HG02642 (cell line): ENCODE measurements around the gene GALE.
"Not testable (repeated sequence)": the region's sequence is repeated elsewhere in the genome, so short reads cannot be mapped to it uniquely, and the experiment has no call there.

Experiments
- ATAC-seq: cut with Tn5 transposase; IDR thresholded peaks from one replicate; pipeline ENCODE4 v1.9.1; 2021; ENCODE audit warnings: mild to moderate bottlenecking; ENCODE audit not compliant: unreplicated experiment, poor library complexity

GALE gene

GRCh38 chr1:23793861-23794731, 6.5 kb downstream of the GALE start:
- no peak for ATAC-seq

DNA sequence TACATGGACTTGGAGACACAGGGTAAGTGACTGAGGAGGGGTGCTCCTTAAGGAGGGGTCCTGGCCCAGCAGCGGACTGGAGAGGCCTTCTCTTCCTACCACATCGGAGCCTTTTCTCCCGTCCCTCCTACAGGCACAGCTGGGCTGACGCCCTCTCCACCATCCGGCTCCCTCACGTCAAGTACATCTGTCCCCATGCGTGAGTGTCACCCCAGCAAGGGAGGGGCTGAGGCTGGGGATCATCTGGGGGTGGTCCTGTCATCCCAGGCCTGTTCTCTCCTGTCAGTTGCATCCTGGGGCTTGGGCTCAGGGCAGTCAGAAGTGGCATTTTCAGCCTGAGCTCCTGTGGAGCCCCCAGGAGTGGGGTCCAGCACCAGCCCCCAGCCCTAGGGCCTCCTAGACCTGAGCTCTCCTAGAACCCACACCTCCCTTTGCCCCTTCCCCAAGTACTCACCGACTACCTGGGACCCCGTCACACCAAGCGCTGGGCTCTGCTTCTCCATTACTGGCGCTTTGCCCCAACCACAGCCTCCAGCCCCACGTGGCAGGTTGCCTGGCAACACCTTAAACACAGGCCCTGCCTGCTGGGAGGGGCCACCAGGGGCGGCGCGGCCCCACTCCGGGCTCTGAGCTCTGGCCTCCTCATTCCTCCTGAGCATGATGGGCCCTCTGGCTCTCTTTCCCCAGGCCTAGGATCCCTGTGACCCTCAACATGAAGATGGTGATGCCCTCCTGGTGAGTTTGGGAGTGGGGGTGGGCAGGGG, 7.4 kb downstream of the GALE start:
- no peak for ATAC-seq

DNA sequence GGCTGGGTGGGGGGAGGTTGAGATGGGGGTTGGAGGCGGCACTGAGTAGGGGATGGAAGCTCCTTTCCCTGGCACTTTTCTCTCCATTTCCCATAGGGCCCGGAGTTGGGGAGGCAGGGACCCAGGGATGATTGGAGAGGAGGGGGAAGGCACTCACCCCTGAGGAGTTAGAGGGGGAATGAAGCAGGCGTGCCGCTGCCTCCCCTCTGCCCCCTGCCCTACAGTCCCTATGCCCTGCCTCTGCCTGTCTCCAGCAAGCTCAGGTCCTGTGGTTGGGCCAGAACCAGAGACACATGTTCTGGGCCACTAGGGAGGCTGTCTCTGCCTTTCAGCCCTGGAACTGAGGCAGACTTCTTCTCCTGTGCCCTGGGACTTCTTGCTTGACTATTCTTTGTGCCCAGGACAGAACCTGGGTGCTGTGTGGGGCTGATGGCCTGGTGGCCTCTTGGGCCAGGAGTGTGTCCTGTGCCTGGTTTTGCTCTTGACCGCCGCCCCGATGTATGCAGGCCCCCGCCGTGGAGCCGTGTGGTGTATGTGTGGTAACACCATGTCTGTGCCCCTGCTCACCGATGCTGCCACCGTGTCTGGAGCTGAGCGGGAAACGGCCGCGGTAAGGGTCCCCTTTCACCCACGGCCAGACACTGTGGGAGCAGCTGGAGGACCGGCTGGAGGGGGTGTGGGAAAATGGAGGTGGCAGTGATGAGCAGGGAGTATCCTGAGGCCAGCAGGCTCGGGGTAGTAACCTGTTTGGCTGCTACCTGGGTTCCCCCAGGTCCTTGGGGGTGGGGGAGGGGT, 8.2 kb downstream of the GALE start:
- no peak for ATAC-seq

- peak; percentile 3 for ATAC-seq
Observed at GRCh38 chr1:23791516-23792047, 9.0 kb downstream of the GALE start.

DNA sequence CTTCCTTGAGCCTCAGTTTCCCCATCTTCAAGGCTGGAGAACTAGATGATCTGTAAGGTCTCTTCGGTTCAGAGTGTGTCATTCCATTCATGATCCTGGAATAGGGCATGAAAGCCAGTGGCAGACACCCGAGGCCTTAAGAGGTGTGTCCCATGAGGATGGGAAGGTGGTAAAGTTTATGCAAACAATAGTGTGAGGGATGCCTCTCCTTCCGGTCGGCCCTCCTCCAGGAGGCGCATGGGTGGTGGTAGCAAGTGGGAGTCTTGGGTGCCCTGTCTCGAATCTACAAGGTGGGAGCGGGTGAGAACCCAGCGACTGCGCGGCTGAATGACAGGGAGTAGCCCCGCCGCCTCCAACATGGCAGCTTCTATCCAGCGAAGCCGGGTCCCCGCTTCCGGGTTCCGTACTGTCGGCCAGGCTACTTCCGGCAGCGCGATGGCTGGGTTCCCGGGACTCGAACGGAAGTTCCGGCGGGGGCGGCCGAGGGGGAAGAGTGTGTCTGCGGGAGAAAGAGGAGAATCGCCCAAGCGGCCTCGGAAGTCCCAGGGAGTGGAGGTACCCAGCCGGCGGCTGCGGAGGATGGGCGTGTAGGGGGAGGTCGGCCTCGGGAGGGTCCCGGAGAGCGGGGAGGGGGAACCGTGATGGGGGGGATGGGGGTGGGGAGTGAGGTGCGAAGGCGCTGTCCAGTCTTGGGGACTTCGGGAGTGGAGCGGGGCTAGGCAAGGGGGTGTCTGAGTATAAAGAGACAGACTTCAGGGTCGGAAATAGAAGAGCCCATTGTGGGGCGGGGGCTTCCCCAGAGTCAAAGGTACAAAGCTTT, 9.6 kb downstream of the GALE start, which contains the start of gene LYPLA2:
Gene LYPLA2, plus strand, starts transcription at position 450 of the 820 bp plus-strand sequence. CDS start 1,538 bp downstream, outside the sequence.
- ATAC-seq, result peak; percentile 78

DNA sequence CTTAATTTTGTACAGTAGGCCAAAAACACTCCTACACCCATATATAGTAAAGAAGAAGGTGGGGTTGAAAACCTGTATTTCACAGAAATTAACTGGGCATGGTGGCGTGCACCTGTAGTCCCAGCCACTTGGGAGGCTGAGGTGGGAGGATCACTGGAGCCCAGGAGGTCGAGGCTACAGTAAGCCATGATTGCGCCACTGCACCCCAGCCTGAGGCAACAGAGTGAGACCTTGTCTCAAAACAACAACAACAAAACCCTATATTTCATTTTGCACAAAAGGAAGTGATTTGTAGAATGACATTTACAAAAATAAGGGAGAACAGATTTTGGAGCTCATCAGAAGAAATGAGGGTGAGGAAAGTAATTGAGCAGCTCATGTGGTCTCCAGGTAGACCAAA, 11.9 kb downstream of the GALE start:
- ATAC-seq, result no peak

GRCh38 chr1:23787701-23788100, 12.9 kb downstream of the GALE start:
- no peak for ATAC-seq

DNA sequence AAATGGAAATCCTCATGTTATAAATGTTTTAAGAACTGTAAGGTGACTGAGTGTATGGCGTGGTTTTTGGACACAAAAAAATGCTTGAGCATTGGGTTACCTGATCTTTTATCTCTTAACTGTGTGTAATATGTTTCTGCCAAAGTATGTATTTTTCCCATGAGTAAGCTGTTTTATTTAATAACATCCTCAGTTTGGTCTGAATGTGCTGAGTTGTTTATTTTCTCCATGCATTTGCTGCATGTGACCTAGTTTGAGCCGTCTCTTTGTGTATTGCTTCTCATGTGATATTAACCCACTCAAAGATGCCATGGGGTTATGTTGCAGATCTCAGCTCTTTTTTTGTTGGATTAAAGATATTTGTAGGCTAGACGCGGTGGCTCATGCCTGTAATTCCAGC, 15.7 kb downstream of the GALE start:
- ATAC-seq, result no peak

- not testable (repeated sequence) for ATAC-seq
Observed at GRCh38 chr1:23783141-23783540, 17.4 kb downstream of the GALE start.

- ATAC-seq, result no peak
Observed at GRCh38 chr1:23779826-23780371, 20.7 kb downstream of the GALE start.

DNA sequence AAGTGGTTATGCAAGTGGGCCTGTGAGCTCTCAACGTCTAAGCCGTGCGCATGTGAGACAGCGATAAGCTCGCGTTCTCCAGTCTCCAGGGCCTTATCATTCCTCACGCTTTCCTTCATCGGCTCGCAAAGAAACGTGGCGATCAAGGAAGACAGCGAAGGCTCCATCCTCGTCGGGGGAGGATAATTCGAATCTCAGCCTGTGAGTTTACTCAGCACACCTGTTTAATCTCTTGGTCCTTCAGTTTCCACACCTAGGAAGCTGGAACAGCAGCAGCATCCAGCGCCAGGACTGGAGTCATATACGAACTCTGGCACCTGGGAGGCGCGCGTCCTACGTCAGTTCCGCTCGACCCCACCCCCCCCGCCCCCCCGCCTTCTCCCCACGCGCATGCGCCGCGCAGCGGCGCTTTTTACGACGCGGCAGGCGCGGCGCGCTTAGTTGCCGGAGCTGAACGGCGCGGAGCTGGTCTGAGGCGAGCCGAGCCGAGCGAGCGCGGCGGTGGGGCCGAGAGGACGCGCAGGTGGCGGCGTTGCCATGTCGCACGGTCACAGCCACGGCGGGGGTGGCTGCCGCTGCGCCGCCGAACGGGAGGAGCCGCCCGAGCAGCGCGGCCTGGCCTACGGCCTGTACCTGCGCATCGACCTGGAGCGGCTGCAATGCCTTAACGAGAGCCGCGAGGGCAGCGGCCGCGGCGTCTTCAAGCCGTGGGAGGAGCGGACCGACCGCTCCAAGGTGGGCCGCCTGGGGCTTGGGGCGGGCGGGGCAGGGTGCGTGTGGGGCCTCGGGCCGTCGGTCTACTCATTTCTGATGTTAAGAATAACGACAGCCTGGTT, 22.4 kb downstream of the GALE start, which contains the start of gene PITHD1:
Gene PITHD1, plus strand, starts transcription at position 440 of the 836 bp plus-strand sequence. Its CDS starts 98 bp downstream, at position 538.
- ATAC-seq, result peak; percentile 76

- ATAC-seq, result no peak
Observed at GRCh38 chr1:23776217-23776616, 24.3 kb downstream of the GALE start.

- no peak for ATAC-seq
Observed at GRCh38 chr1:23774174-23774880, 26.2 kb downstream of the GALE start.

DNA sequence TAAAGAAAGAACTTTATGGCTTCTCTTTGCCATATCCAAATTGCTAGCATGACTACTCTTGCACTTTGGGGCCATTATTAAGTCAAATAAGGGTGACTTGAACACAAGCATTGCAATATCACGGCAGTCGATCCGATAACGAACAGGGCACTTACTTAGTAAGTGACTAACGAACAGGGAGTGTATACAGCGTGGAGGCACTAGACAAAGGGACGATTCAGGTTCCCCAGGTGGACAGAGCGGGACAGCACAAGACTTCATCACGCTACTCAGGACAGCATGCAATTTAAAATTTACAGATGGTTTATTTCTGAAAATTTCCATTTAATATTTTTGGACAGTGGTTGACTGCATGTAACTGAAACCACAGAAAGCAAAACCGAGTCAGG, 27.7 kb downstream of the GALE start:
- ATAC-seq, result no peak

GRCh38 chr1:23772049-23772853, 28.3 kb downstream of the GALE start:
- ATAC-seq, result peak; percentile 76

DNA sequence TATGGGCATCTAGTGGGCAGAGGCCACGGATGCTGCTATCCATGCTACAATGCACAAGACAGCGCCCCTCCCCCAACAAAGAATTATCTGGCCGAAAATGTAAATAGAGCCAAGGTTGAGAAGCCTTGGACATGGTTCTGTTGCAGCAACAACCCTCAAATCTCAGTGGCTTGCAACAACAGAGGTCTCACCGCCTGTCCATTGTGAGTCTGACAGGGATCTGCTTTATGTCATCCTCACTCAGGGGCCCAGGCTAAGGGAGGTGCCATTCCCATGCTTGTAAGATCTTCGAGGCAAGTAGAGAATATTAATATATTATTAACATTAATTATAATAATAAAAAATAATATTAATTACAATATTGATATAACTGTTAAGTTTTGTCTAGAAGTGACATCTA, 31.8 kb downstream of the GALE start:
- ATAC-seq, result no peak

DNA sequence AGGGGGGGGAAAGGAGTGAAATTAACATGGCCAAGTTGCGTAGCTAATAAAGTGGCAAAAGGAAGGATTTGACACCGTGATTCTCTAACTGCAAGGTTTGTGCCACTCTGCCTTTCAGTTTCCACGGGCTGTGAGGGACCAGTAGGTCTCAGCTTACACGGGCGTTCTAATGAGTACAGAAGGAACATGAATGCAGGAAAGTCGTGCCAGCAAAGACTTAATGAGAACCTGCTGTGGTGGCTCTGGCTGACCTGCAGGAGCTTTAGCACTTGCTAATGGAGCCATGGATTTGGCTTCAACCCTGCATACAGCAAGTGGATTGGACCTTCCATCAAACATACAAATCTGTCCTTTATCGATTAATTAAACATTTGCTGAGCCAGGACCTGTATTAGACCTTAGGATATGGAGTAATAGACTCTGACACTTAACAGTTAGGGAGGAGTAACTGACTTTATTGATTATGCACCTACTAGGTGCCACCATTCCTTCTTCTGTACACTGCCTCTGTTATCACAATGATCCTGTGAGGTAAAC, 37.4 kb downstream of the GALE start:
- no peak for ATAC-seq
